ENCODE measurements around the gene ASGR2. TPM values are rescaled to one million over a fixed set of nuclear protein-coding genes. Genes with fewer than 3 reads are reported as not detected.
"Not testable (repeated sequence)": the region's sequence is repeated elsewhere in the genome, so short reads cannot be mapped to it uniquely, and the experiment has no call there.

Gene ASGR2
- total RNA-seq, 2 donors from 2014 or later: 0.33 TPM; not detected in 1

DNA sequence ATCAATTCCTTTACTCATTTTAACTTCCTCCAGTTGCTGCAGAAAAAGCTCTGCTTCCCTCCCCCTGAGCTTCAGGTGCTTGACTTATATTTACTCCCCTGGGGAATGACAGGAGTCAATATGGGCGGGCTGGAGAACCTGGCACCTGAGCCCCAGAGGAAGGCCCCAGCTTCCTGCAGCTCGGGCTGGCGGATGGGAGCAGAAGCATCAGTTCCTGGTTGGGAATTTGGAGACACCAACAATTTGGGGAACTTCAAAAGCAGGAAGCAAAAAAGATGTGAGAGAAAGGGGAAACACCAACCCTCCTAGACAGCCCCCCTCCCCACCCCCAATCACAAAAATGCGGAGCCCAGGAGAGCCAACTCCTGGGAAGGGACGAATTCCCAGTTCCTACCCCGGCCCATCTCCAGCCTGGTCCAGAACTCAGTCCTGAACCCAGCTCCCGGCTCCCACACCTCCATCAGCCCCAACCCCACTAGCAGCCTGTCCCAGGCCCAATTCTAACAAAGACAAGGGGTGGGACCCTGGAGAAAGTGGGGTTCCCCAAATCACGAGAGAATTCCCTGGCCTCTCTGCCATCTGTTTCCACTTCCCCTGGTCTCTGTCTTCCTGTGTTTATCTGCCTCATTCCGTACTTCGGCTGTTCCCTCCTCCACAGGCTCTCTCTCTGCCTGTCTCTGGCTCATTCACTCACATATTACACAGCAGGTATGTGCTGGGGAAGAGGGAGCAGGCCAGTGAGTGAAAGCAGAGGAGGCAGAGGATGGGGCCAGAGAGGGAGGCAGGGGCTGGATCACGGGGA lies 16.2 kb upstream of the ASGR2 start:
- Histone ChIP-seq H3K9me3 (no peaks in the 10 kb centered on the region), H3K36me3 (no peaks in the 10 kb centered on the region), H3K27ac (no peak overlapping the region), H3K27me3 (no peaks in the 10 kb centered on the region), H3K4me1 (peaks cover 0 to 7% of the 10 kb centered on the region in 2 donors), H3K4me3 (peak overlapping the region in 1 of 2 donors; percentile 4)
- TF ChIP-seq, protein P1, sequence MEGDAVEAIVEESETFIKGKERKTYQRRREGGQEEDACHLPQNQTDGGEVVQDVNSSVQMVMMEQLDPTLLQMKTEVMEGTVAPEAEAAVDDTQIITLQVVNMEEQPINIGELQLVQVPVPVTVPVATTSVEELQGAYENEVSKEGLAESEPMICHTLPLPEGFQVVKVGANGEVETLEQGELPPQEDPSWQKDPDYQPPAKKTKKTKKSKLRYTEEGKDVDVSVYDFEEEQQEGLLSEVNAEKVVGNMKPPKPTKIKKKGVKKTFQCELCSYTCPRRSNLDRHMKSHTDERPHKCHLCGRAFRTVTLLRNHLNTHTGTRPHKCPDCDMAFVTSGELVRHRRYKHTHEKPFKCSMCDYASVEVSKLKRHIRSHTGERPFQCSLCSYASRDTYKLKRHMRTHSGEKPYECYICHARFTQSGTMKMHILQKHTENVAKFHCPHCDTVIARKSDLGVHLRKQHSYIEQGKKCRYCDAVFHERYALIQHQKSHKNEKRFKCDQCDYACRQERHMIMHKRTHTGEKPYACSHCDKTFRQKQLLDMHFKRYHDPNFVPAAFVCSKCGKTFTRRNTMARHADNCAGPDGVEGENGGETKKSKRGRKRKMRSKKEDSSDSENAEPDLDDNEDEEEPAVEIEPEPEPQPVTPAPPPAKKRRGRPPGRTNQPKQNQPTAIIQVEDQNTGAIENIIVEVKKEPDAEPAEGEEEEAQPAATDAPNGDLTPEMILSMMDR (IDR thresholded peaks at IDR 0.05): no peak
- DNase-seq (ENCODE audit: low spot score): no peak

DNA sequence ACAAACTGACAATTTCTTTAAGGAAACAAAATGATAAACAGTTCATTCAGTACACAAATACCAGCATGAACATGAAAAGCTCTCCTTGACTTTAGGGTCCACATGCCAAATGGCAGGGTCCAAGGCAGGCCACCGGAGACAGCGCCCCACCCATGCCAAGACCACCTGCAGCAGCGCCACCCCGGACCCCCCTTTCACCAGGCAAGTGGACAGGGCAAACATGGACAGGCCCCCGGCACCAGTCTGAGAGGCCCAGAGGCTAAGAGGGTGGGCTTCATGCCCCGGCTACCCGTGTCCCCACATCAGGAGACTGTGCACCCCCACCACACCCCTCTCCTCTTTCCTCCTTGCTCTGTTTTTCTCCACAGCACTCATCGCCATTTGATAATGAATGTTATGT lies 14.7 kb upstream of the ASGR2 start:
- Histone ChIP-seq H3K36me3 (no peaks in the 10 kb centered on the region), H3K27ac (no peak overlapping the region), H3K4me1 (peaks cover 0 to 7% of the 10 kb centered on the region in 2 donors), H3K9me3 (no peaks in the 10 kb centered on the region), H3K4me3 (no peak overlapping the region), H3K27me3 (no peaks in the 10 kb centered on the region)
- DNase-seq (ENCODE audit: low spot score): no peak
- TF ChIP-seq, protein P1 (IDR thresholded peaks at IDR 0.05): no peak

DNA sequence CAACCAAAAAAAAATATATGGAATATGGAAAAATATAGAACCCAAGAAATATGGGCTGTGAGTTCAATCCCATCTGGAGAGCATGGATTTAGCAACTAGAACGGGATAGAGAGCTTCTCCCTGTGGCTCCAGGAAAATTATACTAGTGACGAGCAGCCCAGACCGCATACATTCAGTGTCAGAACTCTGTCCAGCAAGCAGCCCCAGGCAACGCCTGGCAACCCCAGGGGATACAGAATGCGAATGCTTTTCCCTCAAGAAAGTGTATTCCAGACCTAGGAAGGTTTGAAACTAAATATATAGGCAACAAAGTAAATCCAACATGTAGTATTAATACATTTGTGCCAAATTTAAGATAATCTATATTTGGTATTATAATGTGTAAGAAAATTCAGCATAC lies 13.5 kb upstream of the ASGR2 start:
- Histone ChIP-seq H3K9me3 (no peaks in the 10 kb centered on the region), H3K4me3 (no peak overlapping the region), H3K36me3 (no peaks in the 10 kb centered on the region), H3K27ac (no peak overlapping the region), H3K4me1 (peaks cover 0 to 7% of the 10 kb centered on the region in 2 donors), H3K27me3 (no peaks in the 10 kb centered on the region)
- no peak for DNase-seq (ENCODE audit: low spot score)
- TF ChIP-seq, protein P1 (IDR thresholded peaks at IDR 0.05): no peak

DNA sequence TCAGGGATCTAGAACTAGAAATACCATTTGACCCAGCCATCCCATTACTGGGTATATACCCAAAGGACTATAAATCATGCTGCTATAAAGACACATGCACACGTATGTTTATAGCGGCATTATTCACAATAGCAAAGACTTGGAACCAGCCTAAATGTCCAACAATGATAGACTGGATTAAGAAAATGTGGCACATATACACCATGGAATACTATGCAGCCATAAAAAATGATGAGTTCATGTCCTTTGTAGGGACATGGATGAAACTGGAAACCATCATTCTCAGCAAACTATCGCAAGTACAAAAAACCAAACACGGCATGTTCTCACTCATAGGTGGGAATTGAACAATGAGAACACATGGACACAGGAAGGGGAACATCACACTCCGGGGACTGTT lies 12.9 kb upstream of the ASGR2 start:
- H3K27ac ChIP-seq; H3K36me3 ChIP-seq; H3K9me3 ChIP-seq; H3K4me3 ChIP-seq; H3K4me1 ChIP-seq; DNase-seq (ENCODE audit: low spot score); H3K27me3 ChIP-seq: not testable (repeated sequence)

DNA sequence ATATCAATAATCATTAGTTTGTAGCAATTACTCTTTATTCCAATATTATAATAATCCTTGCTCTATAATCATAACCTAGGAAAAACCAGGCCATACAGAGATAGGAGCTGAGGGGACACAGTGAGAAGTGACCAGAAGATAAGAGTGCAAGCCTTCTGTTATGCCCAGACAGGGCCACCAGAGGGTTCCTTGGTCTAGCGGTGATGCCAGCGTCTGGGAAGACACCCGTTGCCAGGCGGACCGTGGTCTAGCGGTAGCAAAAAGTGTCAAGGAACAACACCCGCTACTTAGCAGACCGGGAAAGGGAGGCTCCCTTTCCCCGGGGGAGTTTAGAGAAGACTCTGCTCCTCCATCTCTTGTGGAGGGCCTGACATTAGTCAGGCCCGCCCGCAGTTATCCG lies 11.8 kb upstream of the ASGR2 start:
- H3K9me3 ChIP-seq; H3K4me3 ChIP-seq; DNase-seq (ENCODE audit: low spot score); H3K36me3 ChIP-seq; H3K4me1 ChIP-seq; H3K27me3 ChIP-seq; H3K27ac ChIP-seq: not testable (repeated sequence)

DNA sequence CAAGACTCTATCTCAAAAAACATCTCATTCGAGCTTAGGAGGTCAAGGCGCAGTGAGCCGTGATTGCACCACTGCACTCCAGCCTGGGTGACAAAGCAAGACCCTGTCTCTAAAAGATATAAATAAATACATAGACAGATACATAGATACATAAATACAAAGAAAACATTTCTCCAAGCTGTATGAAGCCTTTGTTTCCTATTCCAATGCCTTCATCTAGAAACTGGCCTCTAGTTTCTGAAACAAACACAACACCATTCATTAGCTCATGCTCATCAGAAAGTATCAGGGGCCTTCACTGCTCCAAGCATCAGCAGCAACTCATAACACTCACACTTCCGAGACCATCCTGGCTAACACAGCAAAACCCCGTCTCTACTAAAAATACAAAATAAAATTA lies 10.3 kb upstream of the ASGR2 start:
- Histone ChIP-seq H3K4me3 (no peak overlapping the region), H3K4me1 (no peaks in the 10 kb centered on the region), H3K9me3 (no peaks in the 10 kb centered on the region), H3K36me3 (no peaks in the 10 kb centered on the region), H3K27ac (no peak overlapping the region), H3K27me3 (no peaks in the 10 kb centered on the region)
- TF ChIP-seq, protein P1 (IDR thresholded peaks at IDR 0.05): no peak
- DNase-seq (ENCODE audit: low spot score): no peak

DNA sequence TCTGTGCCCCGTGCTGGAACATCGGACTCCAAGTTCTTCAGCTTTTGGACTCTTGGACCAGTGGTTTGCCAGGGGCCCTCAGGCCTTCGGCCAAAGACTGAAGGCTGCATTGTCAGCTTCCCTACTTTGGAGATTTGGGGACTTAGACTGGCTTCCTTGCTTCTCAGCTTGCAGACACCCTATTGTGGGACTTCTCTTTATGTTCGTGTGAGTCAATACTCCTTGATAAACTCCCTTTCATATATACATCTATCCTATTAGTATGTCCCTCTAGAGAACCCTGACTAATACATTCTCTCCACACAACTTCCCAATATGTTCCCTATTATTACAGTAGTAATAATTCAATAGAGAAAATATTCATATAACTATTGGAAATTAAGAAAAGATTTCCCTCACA lies 9.2 kb upstream of the ASGR2 start:
- no peaks in the 10 kb centered on the region for H3K27me3 ChIP-seq
- H3K27ac ChIP-seq: no peak overlapping the region
- no peaks in the 10 kb centered on the region for H3K36me3 ChIP-seq

More for the DNA sequence above, 9.2 kb upstream of the ASGR2 start:
- Histone ChIP-seq H3K4me3 (no peak overlapping the region), H3K9me3 (no peaks in the 10 kb centered on the region), H3K4me1 (no peaks in the 10 kb centered on the region)
- no peak for DNase-seq (ENCODE audit: low spot score)
- TF ChIP-seq, protein P1 (IDR thresholded peaks at IDR 0.05): no peak
